Caco-2 (cell line): ENCODE data around the gene DFFB. TPM values are rescaled to one million over a fixed set of nuclear protein-coding genes. Genes with fewer than 3 reads are reported as not detected.

ENCODE experiments used
- BruUV-seq: library from RNA; stranded (reverse); fragments of 400-500 nt; replicated peaks from 2 replicates; lab custom pipeline; 2021; lab: Mats Ljungman, UMichigan
- CTCF ChIA-PET: fragments of 300-600 bp; sonication (Branson Sonifier 250); formaldehyde crosslinking; loops from one replicate; lab custom pipeline; 2022; ENCODE audit warnings: antibody characterized with exemption; lab: Charles Lee
- POLR2A ChIA-PET: fragments of 300-600 bp; sonication (Branson Sonifier 250); formaldehyde crosslinking; loops from one replicate; lab custom pipeline; 2022; ENCODE audit warnings: antibody characterized with exemption; lab: Charles Lee
- DNase-seq, 2 experiments: peaks; one replicate each; pipeline versions ENCODE4 v3.0.0 to v3.0.0-alpha.2; 2020 to 2022
- H3K27me3 ChIP-seq: replicated peaks from 2 replicates; pipeline ENCODE4 v1.6.0; 2011; ENCODE audit warnings: low read length; ENCODE audit not compliant: control insufficient read depth, insufficient read depth
- H3K36me3 ChIP-seq: 2 replicates; pipeline ENCODE4 v1.5.1; 2011; ENCODE audit warnings: low read length; ENCODE audit not compliant: control insufficient read depth, insufficient read depth
- H3K4me1 ChIP-seq: fragments of 250-450 bp; sonication (Bioruptor Pico); 2 replicates; pipeline ENCODE4 v1.5.1; 2020; ENCODE audit warnings: mild to moderate bottlenecking
- H3K4me3 ChIP-seq: 2 replicates; pipeline ENCODE4 v1.5.1; 2011; ENCODE audit warnings: low read depth, mild to moderate bottlenecking, control low read depth, low read length
- H3K9me3 ChIP-seq: fragments of 250-450 bp; sonication (Bioruptor Pico); 2 replicates; pipeline ENCODE4 v1.5.1; 2020; ENCODE audit warnings: mild to moderate bottlenecking, moderate library complexity
- H3K27ac Mint-ChIP-seq: one replicate; pipeline ENCODE4 v1.8.0; 2022; ENCODE audit warnings: mixed read lengths; ENCODE audit not compliant: unreplicated experiment
- H3K27me3 Mint-ChIP-seq: one replicate; pipeline ENCODE4 v1.8.0; 2022; ENCODE audit warnings: mixed read lengths; ENCODE audit not compliant: insufficient read depth, unreplicated experiment
- H3K36me3 Mint-ChIP-seq: one replicate; pipeline ENCODE4 v1.8.0; 2022; ENCODE audit warnings: mild to moderate bottlenecking, mixed read lengths; ENCODE audit not compliant: insufficient read depth, unreplicated experiment
- H3K4me1 Mint-ChIP-seq: one replicate; pipeline ENCODE4 v1.8.0; 2022; ENCODE audit warnings: low read depth, mixed read lengths; ENCODE audit not compliant: unreplicated experiment
- H3K4me3 Mint-ChIP-seq: one replicate; pipeline ENCODE4 v1.8.0; 2022; ENCODE audit warnings: mild to moderate bottlenecking, moderate library complexity, mixed read lengths; ENCODE audit not compliant: unreplicated experiment
- H3K9me3 Mint-ChIP-seq: one replicate; pipeline ENCODE4 v1.8.0; 2022; ENCODE audit warnings: mixed read lengths; ENCODE audit not compliant: unreplicated experiment
- intact Hi-C: fragments of 100-400 bp; cut with micrococcal nuclease; formaldehyde crosslinking; loops from one replicate; pipeline ENCODE4 v1.10.0; 2022; ENCODE audit not compliant: unreplicated experiment
- total RNA-seq: library from RNA; stranded (reverse); gene quantifications from 2 replicates; pipeline ENCODE4 v1.2.3, GENCODE V29; 2022
- TF ChIP-seq, protein P1 (sequence below), 2 experiments: fragments of 200-600 bp in 1 of 2; IDR thresholded peaks; 1 replicate in 1 of 2; 2 replicates in 1 of 2; pipeline versions ENCODE4 v1.5.1 to v1.8.0; 2011 to 2022; ENCODE audit warnings: antibody characterized with exemption in 1 of 2, control low read depth in 1 of 2, inconsistent platforms in 1 of 2, low read depth in 1 of 2, low read length in 1 of 2, mild to moderate bottlenecking in 1 of 2, moderate library complexity in 1 of 2; ENCODE audit not compliant: insufficient read depth in 1 of 2, severe bottlenecking in 1 of 2, unreplicated experiment in 1 of 2

The DFFB gene
- total RNA-seq, 1 experiment from 2014 or later = 7.7 TPM

DNA sequence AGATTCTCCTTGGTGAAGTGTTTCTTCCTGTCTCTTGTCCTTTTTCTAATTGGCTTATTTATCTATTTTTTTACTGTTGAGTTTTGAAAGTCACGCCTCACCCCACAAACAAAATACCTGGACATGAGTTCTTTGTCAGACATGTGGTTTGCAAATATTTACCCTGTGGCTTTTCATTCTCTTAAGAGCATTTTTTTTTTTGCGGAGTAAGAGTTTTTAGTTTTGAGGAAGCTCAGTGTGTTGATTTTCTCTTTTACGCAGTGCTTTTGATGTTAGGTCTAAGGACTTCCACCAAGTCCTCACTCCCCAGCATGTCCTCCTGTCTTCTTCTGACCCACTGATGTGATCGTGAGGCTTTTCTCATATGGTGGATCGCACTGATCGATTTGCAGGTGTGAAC is 7.6 kb downstream of the DFFB start:
- H3K36me3 ChIP-seq = peaks cover 3% of the 10 kb centered on the region; the same call in 1 of the 2 replicates
- H3K4me1 ChIP-seq = no peaks in the 10 kb centered on the region
- H3K9me3 Mint-ChIP-seq = no peaks in the 10 kb centered on the region
- no peak overlapping the region for H3K4me3 ChIP-seq
- H3K9me3 ChIP-seq = no peaks in the 10 kb centered on the region
- H3K27me3 Mint-ChIP-seq = no peaks in the 10 kb centered on the region
- H3K27ac Mint-ChIP-seq = no peak overlapping the region
- H3K27me3 ChIP-seq = no peaks in the 10 kb centered on the region
- intact Hi-C loops = no loop called here
- TF ChIP-seq, protein P1, sequence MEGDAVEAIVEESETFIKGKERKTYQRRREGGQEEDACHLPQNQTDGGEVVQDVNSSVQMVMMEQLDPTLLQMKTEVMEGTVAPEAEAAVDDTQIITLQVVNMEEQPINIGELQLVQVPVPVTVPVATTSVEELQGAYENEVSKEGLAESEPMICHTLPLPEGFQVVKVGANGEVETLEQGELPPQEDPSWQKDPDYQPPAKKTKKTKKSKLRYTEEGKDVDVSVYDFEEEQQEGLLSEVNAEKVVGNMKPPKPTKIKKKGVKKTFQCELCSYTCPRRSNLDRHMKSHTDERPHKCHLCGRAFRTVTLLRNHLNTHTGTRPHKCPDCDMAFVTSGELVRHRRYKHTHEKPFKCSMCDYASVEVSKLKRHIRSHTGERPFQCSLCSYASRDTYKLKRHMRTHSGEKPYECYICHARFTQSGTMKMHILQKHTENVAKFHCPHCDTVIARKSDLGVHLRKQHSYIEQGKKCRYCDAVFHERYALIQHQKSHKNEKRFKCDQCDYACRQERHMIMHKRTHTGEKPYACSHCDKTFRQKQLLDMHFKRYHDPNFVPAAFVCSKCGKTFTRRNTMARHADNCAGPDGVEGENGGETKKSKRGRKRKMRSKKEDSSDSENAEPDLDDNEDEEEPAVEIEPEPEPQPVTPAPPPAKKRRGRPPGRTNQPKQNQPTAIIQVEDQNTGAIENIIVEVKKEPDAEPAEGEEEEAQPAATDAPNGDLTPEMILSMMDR (IDR thresholded peaks at IDR 0.05; ENCODE audit: insufficient read depth in 1 of 2, low read depth in 1 of 2, low read length in 1 of 2, severe bottlenecking in 1 of 2, unreplicated experiment in 1 of 2) = no peak
- peak overlapping the region; percentile 31 for H3K4me3 Mint-ChIP-seq
- H3K36me3 Mint-ChIP-seq = peaks cover 5% of the 10 kb centered on the region
- H3K4me1 Mint-ChIP-seq = peaks cover 7% of the 10 kb centered on the region
- ChIA-PET CTCF (no interaction called here), POLR2A (interaction anchor here (0.6 kb wide), 1 partner anchor 35 kb away, joined by 3 read pairs; no protein-coding TSS in a partner anchor)
- BruUV-seq = no TSS peak
- no peak for DNase-seq

DNA sequence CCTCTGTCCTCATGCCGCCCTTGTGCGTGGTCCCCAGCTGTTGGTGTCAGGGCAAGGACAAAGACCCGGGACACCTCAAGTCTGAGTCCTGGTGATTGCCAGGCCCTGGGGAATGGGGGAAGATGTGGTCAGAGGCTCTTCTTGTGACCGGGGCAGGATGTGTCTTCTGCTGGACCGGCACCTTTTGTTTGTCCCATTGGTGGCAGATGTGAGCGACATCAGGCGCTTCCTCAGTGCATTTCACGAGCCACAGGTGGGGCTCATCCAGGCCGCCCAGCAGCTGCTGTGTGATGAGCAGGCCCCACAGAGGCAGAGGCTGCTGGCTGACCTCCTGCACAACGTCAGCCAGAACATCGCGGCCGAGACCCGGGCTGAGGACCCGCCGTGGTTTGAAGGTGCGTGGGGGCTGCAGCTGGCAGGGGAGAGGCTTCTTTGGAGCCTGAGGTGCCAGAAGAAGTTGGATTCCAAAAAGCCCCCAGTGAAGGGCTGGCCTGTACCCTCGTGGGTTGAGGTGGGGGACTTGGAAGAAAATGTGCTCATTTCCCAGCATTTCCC is 8.4 kb downstream of the DFFB start:
- Mint-ChIP-seq H3K4me1 (peaks cover 7% of the 10 kb centered on the region), H3K36me3 (peaks cover 5% of the 10 kb centered on the region), H3K27me3 (no peaks in the 10 kb centered on the region), H3K9me3 (no peaks in the 10 kb centered on the region), H3K4me3 (no peak overlapping the region), H3K27ac (no peak overlapping the region)
- ChIA-PET POLR2A (interaction anchor here (0.6 kb wide), 1 partner anchor 34 kb away, joined by 3 read pairs; no protein-coding TSS in a partner anchor), CTCF (no interaction called here)
- TF ChIP-seq, protein P1 (IDR thresholded peaks at IDR 0.05; ENCODE audit: insufficient read depth in 1 of 2, low read depth in 1 of 2, low read length in 1 of 2, severe bottlenecking in 1 of 2, unreplicated experiment in 1 of 2) = no peak
- Histone ChIP-seq H3K9me3 (no peaks in the 10 kb centered on the region), H3K4me1 (no peaks in the 10 kb centered on the region), H3K4me3 (no peak overlapping the region), H3K27me3 (no peaks in the 10 kb centered on the region), H3K36me3 (peaks cover 3% of the 10 kb centered on the region; the same call in 1 of the 2 replicates)
- intact Hi-C loops = no loop called here
- BruUV-seq = no TSS peak
- DNase-seq = no peak

DNA sequence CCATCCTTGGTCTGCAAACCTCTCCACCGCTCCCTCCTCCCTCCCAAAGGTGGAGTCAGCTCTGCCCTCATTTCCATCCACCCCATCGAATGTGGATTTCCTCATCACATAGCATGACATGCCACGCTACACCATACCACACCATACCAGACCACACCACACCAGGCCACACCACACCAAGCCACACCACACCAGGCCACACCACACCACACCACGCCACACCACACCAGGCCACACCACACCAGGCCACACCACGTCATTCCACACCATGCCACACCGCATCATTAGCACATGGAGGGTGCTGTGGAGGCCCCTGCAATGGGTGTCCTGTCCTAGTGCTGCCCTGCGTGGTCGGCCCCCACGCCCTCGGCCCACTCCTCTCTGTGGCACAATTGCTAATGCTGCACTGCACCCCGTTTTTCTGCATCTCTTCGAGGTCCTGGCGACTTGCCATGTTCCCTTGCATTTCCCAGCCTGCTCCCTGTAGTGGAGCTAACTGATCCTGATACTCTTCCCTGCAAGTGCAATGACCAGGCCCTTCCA is 11.3 kb downstream of the DFFB start:
- H3K4me3 ChIP-seq = no peak overlapping the region
- Mint-ChIP-seq H3K27me3 (no peaks in the 10 kb centered on the region), H3K9me3 (no peaks in the 10 kb centered on the region), H3K27ac (no peak overlapping the region), H3K36me3 (peaks cover 15% of the 10 kb centered on the region), H3K4me1 (peaks cover 7% of the 10 kb centered on the region), H3K4me3 (no peak overlapping the region)
- ChIA-PET CTCF (no interaction called here), POLR2A (no interaction called here)
- H3K36me3 ChIP-seq = peaks cover 3% of the 10 kb centered on the region; the same call in 1 of the 2 replicates
- TF ChIP-seq, protein P1 (IDR thresholded peaks at IDR 0.05; ENCODE audit: insufficient read depth in 1 of 2, low read depth in 1 of 2, low read length in 1 of 2, severe bottlenecking in 1 of 2, unreplicated experiment in 1 of 2) = no peak
- intact Hi-C loops = no loop called here
- no peak for DNase-seq
- H3K9me3 ChIP-seq = no peaks in the 10 kb centered on the region
- BruUV-seq = no TSS peak
- H3K4me1 ChIP-seq = no peaks in the 10 kb centered on the region
- H3K27me3 ChIP-seq = no peaks in the 10 kb centered on the region
